HG03442 (cell line): Measurements from ENCODE around the gene SLC22A14.
"Not testable (repeated sequence)": the region's sequence is repeated elsewhere in the genome, so short reads cannot be mapped to it uniquely, and the experiment has no call there.

ENCODE experiments used
- ATAC-seq: cut with Tn5 transposase; IDR thresholded peaks from one replicate; pipeline ENCODE4 v1.9.1; 2021; ENCODE audit warnings: mild to moderate bottlenecking, moderate library complexity; ENCODE audit not compliant: unreplicated experiment

The SLC22A14 gene

GRCh38 chr3:38270606-38271005, 11.5 kb upstream of the SLC22A14 start:
- no peak for ATAC-seq

- ATAC-seq = no peak
Observed at GRCh38 chr3:38271553-38271952, 10.5 kb upstream of the SLC22A14 start.

DNA sequence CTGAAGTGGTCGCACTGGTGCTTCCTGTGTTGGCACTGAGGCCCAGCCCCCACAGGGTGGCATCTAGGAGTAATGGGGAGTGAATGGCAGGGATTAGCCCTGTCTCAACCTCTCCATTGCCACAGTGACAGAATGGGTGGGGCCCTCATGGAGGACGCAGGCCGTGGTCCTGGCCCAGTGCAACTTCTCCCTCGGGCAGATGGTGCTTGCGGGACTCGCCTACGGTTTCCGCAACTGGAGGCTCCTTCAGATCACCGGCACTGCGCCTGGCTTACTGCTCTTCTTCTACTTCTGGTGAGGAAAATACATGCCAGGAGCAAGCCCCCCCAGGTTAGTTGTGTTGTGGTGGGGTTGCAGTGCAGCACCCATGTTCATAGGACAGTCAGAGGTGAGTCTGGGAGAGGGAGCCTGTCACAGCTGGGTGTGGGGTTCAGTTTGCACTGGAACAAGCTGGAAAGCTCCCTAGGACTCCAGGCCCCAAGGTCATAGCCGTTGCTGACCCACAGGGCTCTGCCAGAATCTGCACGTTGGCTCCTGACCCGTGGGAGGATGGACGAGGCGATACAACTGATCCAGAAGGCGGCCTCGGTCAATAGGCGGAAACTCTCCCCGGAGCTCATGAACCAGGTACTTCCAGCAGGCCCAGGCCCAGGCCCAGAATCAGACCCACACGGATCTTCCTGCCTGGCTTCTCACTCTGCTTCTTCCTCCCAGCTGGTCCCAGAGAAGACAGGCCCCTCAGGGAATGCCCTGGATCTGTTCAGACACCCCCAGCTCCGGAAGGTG, 7.0 kb upstream of the SLC22A14 start:
- ATAC-seq = no peak

GRCh38 chr3:38275658-38276057, 6.4 kb upstream of the SLC22A14 start:
- ATAC-seq = no peak

DNA sequence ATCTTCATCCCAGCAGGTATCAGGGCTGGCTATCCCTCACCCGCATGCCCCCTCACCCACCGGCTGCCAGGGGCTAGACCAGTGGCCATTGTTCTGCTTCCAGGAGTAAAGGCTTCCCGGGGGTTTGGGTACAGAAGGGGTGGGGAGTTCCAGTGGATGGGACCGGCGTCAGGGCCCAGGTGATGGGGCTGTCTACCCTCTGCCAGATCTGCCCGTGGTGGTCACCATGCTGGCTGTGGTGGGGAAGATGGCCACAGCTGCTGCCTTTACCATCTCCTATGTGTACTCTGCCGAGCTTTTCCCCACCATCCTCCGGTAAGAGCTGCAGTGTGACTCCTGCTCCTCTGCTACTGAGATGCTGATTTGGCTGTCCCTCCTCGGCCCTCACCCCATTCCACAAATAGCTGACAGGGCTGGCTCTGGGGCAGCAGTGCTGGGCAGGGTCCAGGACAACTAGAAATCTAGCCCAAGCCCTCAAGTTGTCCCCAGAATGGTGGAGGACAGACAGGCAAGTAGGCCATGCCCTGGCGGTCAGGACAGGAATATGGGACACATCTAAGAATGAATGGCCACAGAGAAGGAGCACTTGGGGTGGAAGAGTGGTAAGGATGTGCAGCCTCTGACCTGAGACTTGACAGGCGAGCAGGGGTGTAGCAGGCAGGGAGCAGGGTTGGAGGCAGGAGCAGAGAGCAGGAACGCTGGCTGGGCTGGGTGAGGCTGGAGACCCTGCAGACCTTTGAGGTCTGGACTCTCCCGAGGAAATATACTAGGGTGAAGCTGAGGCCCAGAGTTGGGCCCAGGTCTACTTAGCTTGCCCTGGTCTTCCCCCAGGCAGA, 5.8 kb upstream of the SLC22A14 start:
- ATAC-seq = no peak

- ATAC-seq = no peak
Observed at GRCh38 chr3:38276917-38277630, 5.0 kb upstream of the SLC22A14 start.

DNA sequence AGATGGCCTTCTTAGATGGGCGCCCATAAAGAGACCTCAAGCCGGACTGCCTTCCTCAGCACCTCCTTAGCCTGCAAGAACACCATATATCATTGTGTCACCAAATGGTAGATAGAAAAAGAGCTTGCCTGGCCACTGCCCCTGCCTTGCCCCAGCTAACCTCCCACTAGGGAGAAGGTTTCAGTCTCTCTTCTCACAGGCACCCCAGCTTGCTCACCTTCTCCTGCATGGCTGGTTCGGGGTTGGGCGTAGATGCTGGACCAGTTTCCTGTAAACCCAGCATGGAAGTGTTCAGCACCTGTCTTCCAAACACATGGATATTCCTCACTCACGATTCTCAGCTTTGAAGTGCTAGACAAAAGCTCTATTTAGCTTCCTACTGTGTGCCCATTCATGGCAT, 3.3 kb upstream of the SLC22A14 start:
- ATAC-seq = no peak

- ATAC-seq = no peak
Observed at GRCh38 chr3:38283810-38284755, 2.0 kb downstream of the SLC22A14 start.

- no peak for ATAC-seq
Observed at GRCh38 chr3:38284756-38285150, 2.7 kb downstream of the SLC22A14 start.

GRCh38 chr3:38289286-38290217, 7.5 kb downstream of the SLC22A14 start:
- not testable (repeated sequence) for ATAC-seq

DNA sequence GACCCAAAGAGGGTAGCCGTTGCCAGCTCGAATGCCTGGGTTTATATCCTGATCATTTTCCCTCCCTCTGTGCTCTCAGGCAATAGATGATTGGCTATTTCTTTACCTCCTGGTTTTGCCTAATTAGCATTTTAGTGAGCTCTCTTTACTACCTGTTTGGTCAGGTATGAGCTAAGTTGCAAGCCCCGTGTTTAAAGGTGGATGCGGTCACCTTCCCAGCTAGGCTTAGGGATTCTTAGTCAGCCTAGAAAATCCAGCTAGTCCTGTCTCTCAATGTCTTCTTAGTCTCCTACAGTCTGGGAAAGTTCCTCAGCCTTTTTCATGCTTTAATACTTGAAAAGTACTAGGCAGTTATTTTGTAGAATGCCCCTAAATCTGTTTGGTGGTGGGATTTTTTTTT, 15.0 kb downstream of the SLC22A14 start:
- not testable (repeated sequence) for ATAC-seq

- ATAC-seq = no peak
Observed at GRCh38 chr3:38297537-38297936, 15.4 kb downstream of the SLC22A14 start.

GRCh38 chr3:38297947-38298711, 16.0 kb downstream of the SLC22A14 start:
- peak; percentile 50 for ATAC-seq

DNA sequence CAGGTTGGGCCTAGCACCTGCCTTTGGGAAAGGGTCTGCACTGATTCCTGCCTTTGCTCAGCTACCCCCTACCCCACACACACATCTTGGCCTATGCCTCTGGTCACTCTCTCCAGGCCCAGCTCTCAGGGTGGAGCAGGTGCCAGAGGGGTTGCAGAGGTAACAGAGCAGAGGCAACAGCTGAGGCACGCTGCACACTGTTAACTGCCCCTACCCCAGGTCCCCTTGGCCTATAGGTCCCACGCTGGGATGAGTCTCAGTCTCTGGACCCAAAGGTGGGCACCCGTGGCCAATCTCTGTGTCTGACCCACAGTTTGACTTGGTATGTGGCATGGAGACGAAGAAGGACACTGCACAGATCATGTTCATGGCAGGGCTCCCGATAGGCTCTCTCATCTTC, 24.8 kb downstream of the SLC22A14 start:
- ATAC-seq = no peak

DNA sequence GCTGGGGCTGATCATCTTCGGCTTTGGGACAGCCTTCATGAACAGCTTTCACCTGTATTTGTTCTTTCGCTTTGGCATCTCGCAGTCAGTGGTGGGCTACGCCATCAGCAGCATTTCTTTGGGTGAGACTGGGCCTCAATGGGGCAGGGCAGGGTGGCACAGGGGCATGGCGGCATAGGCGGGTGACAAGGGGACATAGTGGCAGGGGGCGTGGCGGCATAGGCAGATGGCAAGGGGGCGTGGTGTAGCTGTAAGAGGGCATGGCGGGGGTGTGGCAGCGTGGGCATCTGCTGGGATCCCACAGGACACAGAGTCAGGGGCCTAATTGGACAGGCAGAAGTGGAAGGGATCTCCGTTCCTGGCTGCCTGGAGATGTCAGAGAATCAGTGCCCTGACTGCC, 25.5 kb downstream of the SLC22A14 start:
- no peak for ATAC-seq

DNA sequence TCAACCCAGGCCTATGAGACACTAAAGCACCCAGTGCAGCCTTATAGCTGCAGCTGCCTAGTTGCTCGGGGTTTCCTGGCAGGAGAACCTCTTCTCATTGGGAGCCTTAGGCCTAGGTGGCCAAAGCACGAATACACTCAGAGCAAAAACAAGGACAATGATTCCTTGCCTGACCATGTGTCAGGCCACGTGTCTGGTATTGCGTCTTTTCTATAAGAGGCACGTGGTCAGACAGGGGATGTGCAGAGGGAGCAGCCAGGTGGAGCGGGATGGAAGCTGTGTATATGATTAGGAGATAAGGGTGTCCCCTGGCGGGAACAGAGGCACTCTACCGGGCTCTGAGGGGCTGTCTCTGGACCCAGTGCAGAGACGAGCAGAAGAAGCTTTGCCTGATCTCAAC, 26.4 kb downstream of the SLC22A14 start:
- no peak for ATAC-seq

DNA sequence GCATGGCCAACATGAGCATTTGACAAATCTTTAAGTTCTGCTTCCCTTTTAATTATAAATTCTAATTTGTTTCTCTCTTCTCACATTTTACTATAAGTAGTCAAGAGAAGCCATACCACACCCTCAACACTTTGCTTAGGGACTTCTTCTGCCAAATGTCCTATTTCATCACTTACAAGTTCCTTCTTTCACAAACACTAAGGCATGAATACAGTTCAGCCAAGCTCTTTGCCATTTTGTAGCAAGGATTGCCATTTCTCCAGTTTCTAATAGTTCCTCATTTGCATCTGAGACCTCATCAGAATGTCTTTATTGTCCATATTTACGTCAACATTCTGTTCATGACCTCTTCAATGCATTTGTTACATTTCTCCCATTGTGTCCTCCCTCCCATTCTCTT, 29.4 kb downstream of the SLC22A14 start:
- ATAC-seq = no peak

DNA sequence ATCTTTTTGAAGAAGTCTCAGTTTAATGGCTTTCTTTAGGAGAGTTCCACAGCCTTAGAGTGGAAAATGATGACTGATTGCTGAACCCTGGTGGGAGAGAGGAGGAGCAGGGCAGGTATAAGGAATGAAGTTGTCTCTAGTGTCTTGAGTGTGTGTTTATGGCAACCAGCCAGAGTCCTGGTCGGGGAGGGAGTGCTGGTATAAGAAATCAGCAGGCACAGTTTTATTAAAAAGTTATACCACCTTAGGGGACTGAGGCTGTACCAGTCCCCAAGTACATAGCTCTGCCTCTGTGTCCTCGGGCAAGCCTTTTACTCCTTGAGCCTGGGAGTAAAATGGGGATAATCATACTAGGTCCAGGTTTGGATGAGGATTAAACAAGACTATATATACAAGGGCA, 29.8 kb downstream of the SLC22A14 start:
- no peak for ATAC-seq

GRCh38 chr3:38312356-38312755, 30.3 kb downstream of the SLC22A14 start:
- no peak for ATAC-seq
